Hepatocyte (in vitro differentiated cells): ENCODE results near the gene PCNX3. TPM values are rescaled to one million over a fixed set of nuclear protein-coding genes. Genes with fewer than 3 reads are reported as not detected.

Source experiments
- DNase-seq: peaks from one replicate; pipeline ENCODE4 v3.0.0-alpha.2; 2016; ENCODE audit warnings: low spot score
- H2AFZ ChIP-seq: fragments of 200-600 bp; sonication (generic); 2 replicates; pipeline ENCODE4 v1.6.0; 2016; ENCODE audit warnings: antibody characterized with exemption, mild to moderate bottlenecking
- H3K27ac ChIP-seq: fragments of 200-600 bp; sonication (generic); 2 replicates; pipeline ENCODE4 v1.5.1; 2016; ENCODE audit warnings: mild to moderate bottlenecking
- H3K27me3 ChIP-seq: fragments of 200-600 bp; sonication (generic); 2 replicates; pipeline ENCODE4 v1.6.1; 2016
- H3K36me3 ChIP-seq: fragments of 200-600 bp; sonication (generic); replicated peaks from 2 replicates; pipeline ENCODE4 v1.5.1; 2016; ENCODE audit warnings: low read depth; ENCODE audit not compliant: insufficient read depth
- H3K4me1 ChIP-seq: fragments of 200-600 bp; sonication (generic); 2 replicates; pipeline ENCODE4 v1.5.1; 2016; ENCODE audit warnings: mild to moderate bottlenecking, moderate library complexity; ENCODE audit not compliant: insufficient read depth
- H3K4me2 ChIP-seq: fragments of 200-600 bp; sonication (generic); 2 replicates; pipeline ENCODE4 v1.6.0; 2016
- H3K4me3 ChIP-seq: fragments of 200-600 bp; sonication (generic); 2 replicates; pipeline ENCODE4 v1.5.1; 2016; ENCODE audit warnings: mild to moderate bottlenecking
- H3K79me2 ChIP-seq: fragments of 200-600 bp; sonication (generic); 2 replicates; pipeline ENCODE4 v1.6.0; 2017; ENCODE audit warnings: mild to moderate bottlenecking
- H3K9me2 ChIP-seq: fragments of 200-600 bp; sonication (generic); replicated peaks from 2 replicates; pipeline ENCODE4 v1.6.0; 2017; ENCODE audit warnings: mild to moderate bottlenecking; ENCODE audit not compliant: insufficient read depth
- H3K9me3 ChIP-seq: fragments of 200-600 bp; sonication (generic); 2 replicates; pipeline ENCODE4 v1.5.1; 2016; ENCODE audit warnings: low read depth, mild to moderate bottlenecking
- H4K20me1 ChIP-seq: fragments of 200-600 bp; sonication (generic); 2 replicates; pipeline ENCODE4 v1.6.0; 2016; ENCODE audit warnings: mild to moderate bottlenecking; ENCODE audit not compliant: insufficient read depth, poor library complexity, severe bottlenecking
- CTCF ChIP-seq: fragments of 200-600 bp; sonication (generic); IDR thresholded peaks from 2 replicates; pipeline ENCODE4 v1.5.1; 2016; ENCODE audit warnings: antibody characterized with exemption, mild to moderate bottlenecking; ENCODE audit not compliant: poor library complexity
- EZH2 ChIP-seq: fragments of 200-600 bp; sonication (generic); IDR thresholded peaks from 2 replicates; pipeline ENCODE4 v1.6.1; 2016; ENCODE audit warnings: antibody characterized with exemption, mild to moderate bottlenecking, borderline replicate concordance
- EZH2phosphoT487 ChIP-seq: fragments of 200-600 bp; sonication (generic); IDR thresholded peaks from one replicate; pipeline ENCODE4 v1.6.1; 2018; ENCODE audit warnings: antibody characterized with exemption, mild to moderate bottlenecking, low read depth, moderate library complexity; ENCODE audit not compliant: unreplicated experiment, severe bottlenecking
- WGBS: methylation state at CpG from one replicate; pipeline ENCODE4 v1.1.6; 2016; ENCODE audit warnings: low lambda C conversion rate; ENCODE audit errors: missing lambda C conversion rate; 5-methylcytosine and 5-hydroxymethylcytosine counted together
- polyA plus RNA-seq: library from polyadenylated mRNA; unstranded; fragments of >200 nt; fragmentation: Nextera tagmentation; extraction: Ambion mirVana; gene quantifications from 2 replicates; pipeline ENCODE4 v1.2.1, GENCODE V29; 2016
- total RNA-seq: library from RNA; depleted of rRNA; stranded (reverse); fragments of >200 nt; gene quantifications from 2 replicates; pipeline ENCODE4 v1.2.3, GENCODE V29; 2014

Gene PCNX3
- total and polyA plus RNA-seq, 2 experiments from 2014 or later: 20.0 to 27.4 TPM

GRCh38 chr11:65598258-65598699, 17.3 kb upstream of the PCNX3 start:
- no peaks in the 10 kb centered on the region for H3K36me3 ChIP-seq

GRCh38 chr11:65599216-65599954, 16.2 kb upstream of the PCNX3 start:
- no peak for TF ChIP-seq EZH2
- no peak for TF ChIP-seq CTCF
- TF ChIP-seq EZH2phosphoT487: no peak
- H3K9me3 ChIP-seq: no peaks in the 10 kb centered on the region
- no peak overlapping the region for H3K27ac ChIP-seq
- no peak overlapping the region for H3K4me2 ChIP-seq
- no peak overlapping the region for H3K4me3 ChIP-seq
- no peaks in the 10 kb centered on the region for H3K27me3 ChIP-seq
- no peaks in the 10 kb centered on the region for H3K79me2 ChIP-seq
- no peak for DNase-seq
- WGBS: 95% methylated on average over 26 of the region's 49 CpGs
- no peaks in the 10 kb centered on the region for H3K36me3 ChIP-seq
- H2AFZ ChIP-seq: no peak overlapping the region
- H3K9me2 ChIP-seq: no peaks in the 10 kb centered on the region
- no peaks in the 10 kb centered on the region for H3K4me1 ChIP-seq
- H4K20me1 ChIP-seq: no peaks in the 10 kb centered on the region

More at GRCh38 chr11:65598258-65598699, 17.3 kb upstream of the PCNX3 start:
- no peaks in the 10 kb centered on the region for H3K9me2 ChIP-seq
- WGBS: 98% methylated on average over 12 of the region's 16 CpGs
- DNase-seq: no peak
- no peak overlapping the region for H3K4me2 ChIP-seq
- no peak overlapping the region for H3K27ac ChIP-seq
- H4K20me1 ChIP-seq: no peaks in the 10 kb centered on the region
- H2AFZ ChIP-seq: no peak overlapping the region
- no peak overlapping the region for H3K4me3 ChIP-seq
- no peaks in the 10 kb centered on the region for H3K9me3 ChIP-seq
- no peaks in the 10 kb centered on the region for H3K79me2 ChIP-seq
- no peaks in the 10 kb centered on the region for H3K4me1 ChIP-seq
- H3K27me3 ChIP-seq: no peaks in the 10 kb centered on the region
- no peak for TF ChIP-seq CTCF
- no peak for TF ChIP-seq EZH2phosphoT487
- no peak for TF ChIP-seq EZH2

GRCh38 chr11:65599955-65600246, 15.7 kb upstream of the PCNX3 start:
- Histone ChIP-seq H3K27me3 (no peaks in the 10 kb centered on the region), H3K4me3 (no peak overlapping the region), H3K4me1 (no peaks in the 10 kb centered on the region), H4K20me1 (no peaks in the 10 kb centered on the region), H3K9me2 (no peaks in the 10 kb centered on the region), H3K27ac (no peak overlapping the region), H3K36me3 (no peaks in the 10 kb centered on the region), H2AFZ (no peak overlapping the region), H3K9me3 (no peaks in the 10 kb centered on the region), H3K79me2 (no peaks in the 10 kb centered on the region), H3K4me2 (no peak overlapping the region)
- DNase-seq: no peak
- 100% methylated on average over 4 of the region's 6 CpGs for WGBS
- TF ChIP-seq CTCF: no peak
- no peak for TF ChIP-seq EZH2
- no peak for TF ChIP-seq EZH2phosphoT487
